Measurements from ENCODE around the gene DUS4L. TPM values are rescaled to one million over a fixed set of nuclear protein-coding genes. Genes with fewer than 3 reads are reported as not detected.

Gene DUS4L
- total RNA-seq, 2 experiments from 2014 or later, result 9.3 to 10.2 TPM

DNA sequence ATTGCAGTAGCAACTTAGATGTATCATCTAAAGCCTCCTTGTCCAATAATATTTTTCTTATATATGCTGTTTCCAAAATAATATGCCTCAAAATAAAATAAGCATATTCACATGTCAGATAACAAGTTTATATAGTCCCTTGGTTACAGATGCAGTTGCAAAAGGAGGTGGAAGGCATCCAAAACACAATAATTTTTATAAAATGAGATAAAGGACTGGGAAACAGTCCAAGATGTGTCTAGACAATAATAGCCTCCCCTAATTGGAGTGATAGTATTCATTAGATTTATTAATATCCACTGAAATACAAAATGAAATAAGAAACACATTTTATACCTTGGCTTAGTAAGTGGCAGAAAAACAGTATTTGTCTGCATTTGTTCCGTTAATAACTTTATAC lies 46.6 kb downstream of the DUS4L start:
- DNase-seq (no peak), ATAC-seq (no peak)
- CTCF ChIA-PET, result no interaction called here
- Mint-ChIP-seq H3K4me3 (no peak overlapping the region), H3K36me3 (peaks cover 48% of the 10 kb centered on the region), H3K9me3 (ENCODE audit: low read depth) (no peaks in the 10 kb centered on the region), H3K4me1 (peaks cover 19% of the 10 kb centered on the region), H3K27me3 (no peaks in the 10 kb centered on the region), H3K27ac (no peak overlapping the region)

- DNase-seq, result no peak
- Mint-ChIP-seq H3K27me3 (no peaks in the 10 kb centered on the region), H3K9me3 (ENCODE audit: low read depth) (no peaks in the 10 kb centered on the region), H3K27ac (no peak overlapping the region), H3K36me3 (peaks cover 52% of the 10 kb centered on the region), H3K4me3 (no peak overlapping the region), H3K4me1 (peaks cover 27% of the 10 kb centered on the region)
- ATAC-seq, result no peak
- CTCF ChIA-PET, result no interaction called here
These were observed 49.7 kb downstream of the DUS4L start for GRCh38 chr7:107613439-107613838.

DNA sequence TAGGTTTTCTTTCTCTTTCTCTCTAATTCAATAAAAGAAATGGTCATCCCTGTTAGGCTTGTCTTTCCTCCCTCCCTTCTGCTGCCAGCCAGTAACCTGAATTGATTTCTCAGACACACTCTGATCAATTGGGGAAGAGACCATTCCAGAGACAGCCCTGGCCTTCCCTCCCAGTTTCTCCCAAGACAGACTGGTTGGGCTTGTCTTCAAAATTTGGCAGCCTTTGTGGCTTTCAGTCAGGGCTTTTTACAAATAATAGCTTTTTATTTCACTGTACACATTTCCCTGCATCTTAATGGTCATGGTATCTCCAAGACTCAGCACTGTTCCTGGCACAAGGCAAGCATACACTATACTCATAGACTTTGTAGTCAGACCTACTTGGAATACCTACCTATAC lies 50.2 kb downstream of the DUS4L start:
- DNase-seq (no peak), ATAC-seq (no peak)
- Mint-ChIP-seq H3K4me1 (peaks cover 27% of the 10 kb centered on the region), H3K9me3 (ENCODE audit: low read depth) (no peaks in the 10 kb centered on the region), H3K4me3 (no peak overlapping the region), H3K27me3 (no peaks in the 10 kb centered on the region), H3K27ac (no peak overlapping the region), H3K36me3 (peaks cover 50% of the 10 kb centered on the region)
- CTCF ChIA-PET, result no interaction called here

DNA sequence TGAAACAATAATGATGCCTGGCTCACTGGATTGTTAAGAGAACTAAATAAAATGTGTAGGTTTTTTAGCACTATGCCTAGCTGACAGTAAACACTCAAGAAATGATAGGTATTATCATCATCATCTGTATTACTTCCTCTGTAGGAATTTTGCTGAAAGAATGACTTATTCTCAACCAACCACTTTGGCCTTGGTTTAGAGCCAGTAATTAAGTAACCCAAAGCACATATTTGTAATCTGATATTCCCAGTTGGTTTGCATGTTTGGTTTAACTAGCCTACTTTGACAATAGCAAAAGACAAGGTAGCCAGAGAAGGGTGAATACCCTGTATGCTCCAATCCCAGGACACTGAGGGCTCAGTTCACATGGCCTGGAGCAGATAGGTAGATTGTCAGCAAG lies 50.7 kb downstream of the DUS4L start:
- Mint-ChIP-seq H3K27me3 (no peaks in the 10 kb centered on the region), H3K27ac (no peak overlapping the region), H3K4me3 (no peak overlapping the region), H3K4me1 (peaks cover 27% of the 10 kb centered on the region), H3K36me3 (peaks cover 46% of the 10 kb centered on the region), H3K9me3 (ENCODE audit: low read depth) (no peaks in the 10 kb centered on the region)
- no peak for DNase-seq
- no peak for ATAC-seq
- CTCF ChIA-PET, result no interaction called here

DNA sequence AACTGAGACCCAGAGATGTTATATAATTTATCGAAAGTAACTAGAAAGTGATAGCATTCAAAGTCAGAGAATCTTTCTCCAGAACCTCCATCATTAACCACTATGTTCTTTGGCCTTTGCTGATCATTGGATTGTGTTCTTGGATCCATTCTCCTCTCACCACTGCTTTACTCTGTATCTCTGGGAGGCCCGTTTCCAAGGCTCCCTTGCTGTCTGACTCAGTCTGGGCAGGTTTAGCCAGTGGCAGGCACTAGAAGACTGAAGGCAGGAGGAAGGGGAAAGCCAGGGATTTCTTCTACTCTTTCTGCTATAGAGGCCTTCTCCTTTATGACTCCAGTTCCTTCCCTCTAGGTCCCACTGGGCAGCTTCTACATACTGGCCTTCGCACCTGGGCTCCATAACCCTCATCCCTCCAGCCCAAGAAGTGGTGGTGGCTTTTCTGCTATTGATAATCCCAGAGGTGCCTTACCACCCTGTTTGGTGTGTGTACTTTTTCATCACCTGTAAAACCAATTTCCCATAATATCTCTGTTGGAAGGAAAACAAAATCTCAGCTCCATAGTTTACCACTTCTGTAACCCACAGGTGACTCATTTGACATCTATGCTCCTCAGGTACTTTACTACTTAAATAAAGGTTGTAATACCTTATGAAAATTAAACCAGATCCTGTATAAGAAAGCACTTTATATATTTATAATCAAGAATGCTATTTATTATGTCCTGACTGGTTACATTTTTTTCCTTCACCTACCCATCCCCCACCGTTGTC lies 52.3 kb downstream of the DUS4L start:
- H3K36me3 Mint-ChIP-seq, result peaks cover 45% of the 10 kb centered on the region
- peaks cover 27% of the 10 kb centered on the region for H3K4me1 Mint-ChIP-seq
- no peaks in the 10 kb centered on the region for H3K9me3 Mint-ChIP-seq (ENCODE audit: low read depth)
- H3K27ac Mint-ChIP-seq, result no peak overlapping the region
- H3K27me3 Mint-ChIP-seq, result no peaks in the 10 kb centered on the region
- CTCF ChIA-PET, result no interaction called here
- H3K4me3 Mint-ChIP-seq, result no peak overlapping the region
- DNase-seq, result no peak
- no peak for ATAC-seq

GRCh38 chr7:107622429-107622828 lies 58.7 kb downstream of the DUS4L start:
- no peak overlapping the region for H3K4me3 Mint-ChIP-seq
- no peaks in the 10 kb centered on the region for H3K27me3 Mint-ChIP-seq
- peak; percentile 70 for ATAC-seq
- peaks cover 11% of the 10 kb centered on the region for H3K36me3 Mint-ChIP-seq
- no peak overlapping the region for H3K27ac Mint-ChIP-seq
- H3K4me1 Mint-ChIP-seq, result no peaks in the 10 kb centered on the region
- no peak for DNase-seq
- H3K9me3 Mint-ChIP-seq (ENCODE audit: low read depth), result no peaks in the 10 kb centered on the region
- CTCF ChIA-PET, result no interaction called here

DNA sequence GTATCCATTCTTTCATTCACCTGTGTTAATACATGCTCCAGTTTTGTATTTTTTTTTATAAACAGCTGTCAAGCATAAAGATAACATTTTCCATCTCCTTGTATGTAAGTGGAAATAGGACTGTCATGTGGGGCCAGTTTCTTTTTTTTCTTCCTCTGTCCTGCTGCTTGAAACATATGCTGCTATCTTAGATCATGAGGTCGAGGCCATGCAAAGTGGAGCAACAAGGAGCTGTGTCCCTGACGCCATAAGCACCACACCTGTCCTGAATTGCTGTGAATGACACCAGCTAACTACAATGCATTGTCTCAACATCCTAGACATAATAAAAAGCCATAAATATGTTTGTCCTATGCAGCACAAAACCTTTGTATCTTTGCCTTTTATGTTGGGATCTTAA lies 59.1 kb downstream of the DUS4L start:
- no peak for DNase-seq
- Mint-ChIP-seq H3K27ac (no peak overlapping the region), H3K9me3 (ENCODE audit: low read depth) (no peaks in the 10 kb centered on the region), H3K27me3 (no peaks in the 10 kb centered on the region), H3K4me3 (no peak overlapping the region), H3K4me1 (no peaks in the 10 kb centered on the region), H3K36me3 (peaks cover 13% of the 10 kb centered on the region)
- no peak for ATAC-seq
- CTCF ChIA-PET, result no interaction called here

DNA sequence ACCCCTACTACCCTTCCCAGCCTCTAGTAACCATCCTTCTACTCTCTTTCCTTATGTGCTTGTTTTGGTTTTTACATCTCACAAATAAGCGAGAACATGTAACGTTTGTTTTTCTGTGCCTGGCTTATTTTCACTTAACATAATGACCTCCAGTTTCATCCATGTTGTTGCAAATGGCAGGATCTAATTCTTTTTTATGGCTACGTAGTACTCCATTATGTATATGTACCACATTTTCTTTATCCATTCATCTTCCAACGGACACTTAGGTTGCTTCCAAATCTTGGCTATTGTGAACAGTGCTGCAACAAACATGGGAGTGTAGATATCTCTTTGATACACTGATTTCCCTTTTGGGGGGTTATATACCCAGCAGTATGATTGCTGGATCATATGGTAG lies 63.2 kb downstream of the DUS4L start:
- ATAC-seq, result no peak
- CTCF ChIA-PET, result no interaction called here
- H3K4me1 Mint-ChIP-seq, result peaks cover 10% of the 10 kb centered on the region
- no peak overlapping the region for H3K27ac Mint-ChIP-seq
- no peaks in the 10 kb centered on the region for H3K27me3 Mint-ChIP-seq
- H3K9me3 Mint-ChIP-seq (ENCODE audit: low read depth), result no peaks in the 10 kb centered on the region
- H3K36me3 Mint-ChIP-seq, result peaks cover 12% of the 10 kb centered on the region
- DNase-seq, result no peak
- no peak overlapping the region for H3K4me3 Mint-ChIP-seq

Other genes with a start within 250 kb of the DUS4L start
- not detected for gene GPR22, start 93.9 kb upstream of the DUS4L start, total RNA-seq
- gene COG5, start 51 bp upstream of the DUS4L start, total RNA-seq, result 10 to 100 TPM; 37.1 to 44.6 TPM
- 10 to 100 TPM; 42.7 to 47.1 TPM for gene BCAP29, start 16.3 kb downstream of the DUS4L start, total RNA-seq
- 10 to 100 TPM in 1 of 2 experiments, 1 to 10 TPM in 1; 8.3 to 15.4 TPM for gene SLC26A4, start 96.9 kb downstream of the DUS4L start, total RNA-seq
- 10 to 100 TPM; 32.2 to 39.7 TPM for gene CBLL1, start 180.2 kb downstream of the DUS4L start, total RNA-seq
- gene SLC26A3, start 239.3 kb downstream of the DUS4L start, total RNA-seq, result not detected

All from activated CD8-positive, alpha-beta memory T cell treated with anti-CD3 and anti-CD28 coated beads, Interleukin-2, amount 10 ng/mL, durations not matched to agents 7 days and 5 days (primary cell).